Measurements from ENCODE around the gene P2RY14. TPM values are rescaled to one million over a fixed set of nuclear protein-coding genes. Genes with fewer than 3 reads are reported as not detected.

P2RY14 gene
- total and polyA plus RNA-seq, 10 of the 15 experiments (the other 5 are each of a cell fraction or from before 2014, with no cell fraction given), result 0.06 to 0.37 (median 0.28) TPM; not detected in 7

DNA sequence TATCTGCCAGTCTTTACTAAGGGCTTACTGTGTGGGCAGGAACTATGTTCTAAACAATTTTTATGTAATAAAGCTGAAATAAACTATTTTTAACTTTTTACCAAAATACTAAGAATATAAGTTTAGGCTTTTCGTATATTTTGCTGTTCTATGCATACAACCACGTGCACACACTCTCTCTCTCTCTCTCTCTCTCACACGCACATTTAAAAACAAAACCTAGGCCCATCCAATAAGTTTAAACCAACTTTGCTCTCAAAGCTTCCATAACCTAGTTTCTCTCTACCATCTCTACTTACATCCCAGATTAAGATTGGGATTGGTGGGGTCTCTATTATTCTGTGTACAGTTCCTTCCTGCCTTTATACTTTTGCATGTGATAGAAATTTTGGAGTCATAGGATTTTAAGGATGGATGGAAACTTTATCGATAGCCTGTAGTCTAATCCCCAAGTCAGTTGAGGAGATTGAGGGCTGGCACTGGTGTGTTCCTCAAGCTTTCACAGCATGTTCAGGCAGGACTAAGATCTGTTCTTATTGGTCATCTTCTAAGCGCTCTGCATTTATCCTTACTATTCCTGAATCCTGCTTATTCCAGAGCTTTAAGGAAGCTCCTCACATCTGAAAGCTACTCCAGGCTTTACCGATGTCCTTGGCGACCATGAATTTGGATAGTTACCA is 77.2 kb downstream of the P2RY14 start:
- 62% methylated on average over 7 of the region's 7 CpGs for WGBS (ENCODE audit: insufficient coverage, insufficient replicate concordance, low lambda C conversion rate, missing lambda C conversion rate)
- intact Hi-C loops (cut with micrococcal nuclease; ENCODE audit: unreplicated experiment) (no loop called here), in situ Hi-C loops (cut with MboI) (no loop called here)
- CTCF ChIA-PET, result interaction anchor here (0.8 to 1.7 kb wide), 5 partner anchors 9 to 33 kb away, joined by 3 to 6 read pairs (median 3); no protein-coding TSS in a partner anchor
- Histone ChIP-seq H3K4me3 (no peak overlapping the region), H3K9me3 (replicated peaks; ENCODE audit: control insufficient read depth, insufficient read depth, low read length) (no peaks in the 10 kb centered on the region), H3K36me3 (ENCODE audit: control insufficient read depth in 2 of 2, insufficient read depth in 2 of 2, low read length in 1 of 2) (no peaks in the 10 kb centered on the region), H3K79me2 (ENCODE audit: control insufficient read depth, insufficient read depth, low read length) (no peaks in the 10 kb centered on the region), H4K20me1 (ENCODE audit: control insufficient read depth, insufficient read depth) (no peaks in the 10 kb centered on the region), H3K9ac (ENCODE audit: control insufficient read depth, insufficient read depth, low read length) (no peak overlapping the region), H3K27ac (ENCODE audit: control insufficient read depth, insufficient read depth) (no peak overlapping the region), H3K27me3 (replicated peaks in 1 of 2; ENCODE audit: control insufficient read depth in 2 of 2, insufficient read depth in 2 of 2, low read length in 1 of 2) (no peaks in the 10 kb centered on the region; a peak in 1 of 4 replicates), H2AFZ (ENCODE audit: control insufficient read depth, low read depth, low read length) (no peak overlapping the region), H3K4me2 (ENCODE audit: control insufficient read depth, insufficient read depth) (no peak overlapping the region), H3K4me1 (ENCODE audit: control insufficient read depth, insufficient read depth, low read length) (no peaks in the 10 kb centered on the region; the same call in 1 of the 2 replicates)
- POLR2A ChIA-PET, result no interaction called here
- DNase-seq (ENCODE audit: low read depth, low spot score) (no peak), FAIRE-seq (no peak), ATAC-seq (no peak)
- SMC1A ChIA-PET (ENCODE audit: uncharacterized antibody, unreplicated experiment), result interaction anchor here (1.1 to 4.2 kb wide), 4 partner anchors 10 to 81 kb away, joined by 3 to 22 read pairs (median 5); no protein-coding TSS in a partner anchor
- RAD21 ChIA-PET (ENCODE audit: unreplicated experiment), result interaction anchor here (1.5 kb wide), 1 partner anchor 33 kb away, joined by 7 read pairs; no protein-coding TSS in a partner anchor
- no TSS peak for BruUV-seq (replicated peaks)
- TF ChIP-seq NBN (IDR thresholded peaks at IDR 0.05), result no peak
- TF ChIP-seq WRNIP1 (IDR thresholded peaks at IDR 0.05; ENCODE audit: borderline replicate concordance, low read depth, low read length), result no peak
- no peak for TF ChIP-seq CBFB (IDR thresholded peaks at IDR 0.05; ENCODE audit: low read depth)
- no peak for TF ChIP-seq ETV6 (conservative IDR thresholded peaks at IDR 0.05 in 1 of 2, IDR thresholded peaks at IDR 0.05 in 1 of 2; ENCODE audit: borderline replicate concordance in 1 of 2, low read depth in 1 of 2)
- TF ChIP-seq NFYA (IDR thresholded peaks at IDR 0.05; ENCODE audit: borderline replicate concordance, low read depth, low read length), result no peak
- TF ChIP-seq, protein P1, sequence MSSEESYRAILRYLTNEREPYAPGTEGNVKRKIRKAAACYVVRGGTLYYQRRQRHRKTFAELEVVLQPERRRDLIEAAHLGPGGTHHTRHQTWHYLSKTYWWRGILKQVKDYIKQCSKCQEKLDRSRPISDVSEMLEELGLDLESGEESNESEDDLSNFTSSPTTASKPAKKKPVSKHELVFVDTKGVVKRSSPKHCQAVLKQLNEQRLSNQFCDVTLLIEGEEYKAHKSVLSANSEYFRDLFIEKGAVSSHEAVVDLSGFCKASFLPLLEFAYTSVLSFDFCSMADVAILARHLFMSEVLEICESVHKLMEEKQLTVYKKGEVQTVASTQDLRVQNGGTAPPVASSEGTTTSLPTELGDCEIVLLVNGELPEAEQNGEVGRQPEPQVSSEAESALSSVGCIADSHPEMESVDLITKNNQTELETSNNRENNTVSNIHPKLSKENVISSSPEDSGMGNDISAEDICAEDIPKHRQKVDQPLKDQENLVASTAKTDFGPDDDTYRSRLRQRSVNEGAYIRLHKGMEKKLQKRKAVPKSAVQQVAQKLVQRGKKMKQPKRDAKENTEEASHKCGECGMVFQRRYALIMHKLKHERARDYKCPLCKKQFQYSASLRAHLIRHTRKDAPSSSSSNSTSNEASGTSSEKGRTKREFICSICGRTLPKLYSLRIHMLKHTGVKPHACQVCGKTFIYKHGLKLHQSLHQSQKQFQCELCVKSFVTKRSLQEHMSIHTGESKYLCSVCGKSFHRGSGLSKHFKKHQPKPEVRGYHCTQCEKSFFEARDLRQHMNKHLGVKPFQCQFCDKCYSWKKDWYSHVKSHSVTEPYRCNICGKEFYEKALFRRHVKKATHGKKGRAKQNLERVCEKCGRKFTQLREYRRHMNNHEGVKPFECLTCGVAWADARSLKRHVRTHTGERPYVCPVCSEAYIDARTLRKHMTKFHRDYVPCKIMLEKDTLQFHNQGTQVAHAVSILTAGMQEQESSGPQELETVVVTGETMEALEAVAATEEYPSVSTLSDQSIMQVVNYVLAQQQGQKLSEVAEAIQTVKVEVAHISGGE (CRISPR knock-in tag; IDR thresholded peaks at IDR 0.05), result no peak
- no peak for TF ChIP-seq BCL11A (IDR thresholded peaks at IDR 0.05; ENCODE audit: low read depth, low read length)
- TF ChIP-seq, protein P2, sequence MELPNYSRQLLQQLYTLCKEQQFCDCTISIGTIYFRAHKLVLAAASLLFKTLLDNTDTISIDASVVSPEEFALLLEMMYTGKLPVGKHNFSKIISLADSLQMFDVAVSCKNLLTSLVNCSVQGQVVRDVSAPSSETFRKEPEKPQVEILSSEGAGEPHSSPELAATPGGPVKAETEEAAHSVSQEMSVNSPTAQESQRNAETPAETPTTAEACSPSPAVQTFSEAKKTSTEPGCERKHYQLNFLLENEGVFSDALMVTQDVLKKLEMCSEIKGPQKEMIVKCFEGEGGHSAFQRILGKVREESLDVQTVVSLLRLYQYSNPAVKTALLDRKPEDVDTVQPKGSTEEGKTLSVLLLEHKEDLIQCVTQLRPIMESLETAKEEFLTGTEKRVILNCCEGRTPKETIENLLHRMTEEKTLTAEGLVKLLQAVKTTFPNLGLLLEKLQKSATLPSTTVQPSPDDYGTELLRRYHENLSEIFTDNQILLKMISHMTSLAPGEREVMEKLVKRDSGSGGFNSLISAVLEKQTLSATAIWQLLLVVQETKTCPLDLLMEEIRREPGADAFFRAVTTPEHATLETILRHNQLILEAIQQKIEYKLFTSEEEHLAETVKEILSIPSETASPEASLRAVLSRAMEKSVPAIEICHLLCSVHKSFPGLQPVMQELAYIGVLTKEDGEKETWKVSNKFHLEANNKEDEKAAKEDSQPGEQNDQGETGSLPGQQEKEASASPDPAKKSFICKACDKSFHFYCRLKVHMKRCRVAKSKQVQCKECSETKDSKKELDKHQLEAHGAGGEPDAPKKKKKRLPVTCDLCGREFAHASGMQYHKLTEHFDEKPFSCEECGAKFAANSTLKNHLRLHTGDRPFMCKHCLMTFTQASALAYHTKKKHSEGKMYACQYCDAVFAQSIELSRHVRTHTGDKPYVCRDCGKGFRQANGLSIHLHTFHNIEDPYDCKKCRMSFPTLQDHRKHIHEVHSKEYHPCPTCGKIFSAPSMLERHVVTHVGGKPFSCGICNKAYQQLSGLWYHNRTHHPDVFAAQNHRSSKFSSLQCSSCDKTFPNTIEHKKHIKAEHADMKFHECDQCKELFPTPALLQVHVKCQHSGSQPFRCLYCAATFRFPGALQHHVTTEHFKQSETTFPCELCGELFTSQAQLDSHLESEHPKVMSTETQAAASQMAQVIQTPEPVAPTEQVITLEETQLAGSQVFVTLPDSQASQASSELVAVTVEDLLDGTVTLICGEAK (IDR thresholded peaks at IDR 0.05; ENCODE audit: borderline replicate concordance), result no peak
- TF ChIP-seq DPF2 (IDR thresholded peaks at IDR 0.05), result no peak
- no peak for TF ChIP-seq CHD2 (IDR thresholded peaks at IDR 0.05; ENCODE audit: borderline replicate concordance, low read depth, low read length)

All from GM12878 (cell line).